Measurements from ENCODE around the gene AIF1L. TPM values are rescaled to one million over a fixed set of nuclear protein-coding genes. Genes with fewer than 3 reads are reported as not detected.

AIF1L gene
- total and polyA plus RNA-seq, 2 of the 4 experiments (the other 2 are of a cell fraction): 0.18 to 0.19 TPM

GRCh38 chr9:131146186-131146585 lies 49.9 kb downstream of the AIF1L start:
- Histone ChIP-seq H3K9me1 (ENCODE audit: insufficient read depth, low read length) (no peaks in the 10 kb centered on the region), H3K27ac (ENCODE audit: insufficient read depth, low read length) (no peak overlapping the region), H2BK5ac (ENCODE audit: low read depth, low read length, poor library complexity, severe bottlenecking) (no peak overlapping the region), H3K4me3 (ENCODE audit: insufficient read depth, low read depth, low read length) (no peak overlapping the region), H3K4ac (ENCODE audit: low read depth, low read length) (no peak overlapping the region), H4K8ac (ENCODE audit: low read depth in 2 of 2, low read length in 2 of 2) (no peak overlapping the region), H2AK5ac (ENCODE audit: low read depth, low read length) (no peak overlapping the region), H3K4me2 (ENCODE audit: low read depth, low read length) (no peak overlapping the region), H2AK9ac (replicated peaks; ENCODE audit: low read depth, low read length, poor library complexity) (no peak overlapping the region), H3K56ac (ENCODE audit: extremely low read depth, insufficient read depth, low read length) (no peak overlapping the region), H3K27me3 (ENCODE audit: control insufficient read depth, insufficient read depth, low read length) (no peaks in the 10 kb centered on the region), H4K20me1 (ENCODE audit: insufficient read depth, low read length) (no peaks in the 10 kb centered on the region), H2AFZ (replicated peaks; ENCODE audit: low read length, poor library complexity) (no peak overlapping the region), H3K36me3 (ENCODE audit: control insufficient read depth, insufficient read depth, low read length) (peaks cover 52% of the 10 kb centered on the region), H2BK120ac (ENCODE audit: low read depth, low read length) (no peak overlapping the region), H3K14ac (replicated peaks; ENCODE audit: low read depth, low read length) (no peak overlapping the region), H2BK20ac (ENCODE audit: low read depth, low read length) (no peak overlapping the region), H3K4me1 (ENCODE audit: control insufficient read depth, insufficient read depth, low read length) (no peaks in the 10 kb centered on the region), H3K79me1 (ENCODE audit: low read depth in 1 of 2, low read length in 2 of 2) (no peaks in the 10 kb centered on the region; a peak in 1 of 4 replicates), H3K23ac (ENCODE audit: low read depth, low read length) (no peak overlapping the region), H4K5ac (ENCODE audit: low read depth, low read length) (no peak overlapping the region), H3K9ac (ENCODE audit: low read depth, low read length) (no peak overlapping the region), H3K9me3 (ENCODE audit: control insufficient read depth, insufficient read depth, low read length) (no peaks in the 10 kb centered on the region), H4K91ac (ENCODE audit: insufficient read depth, low read depth, low read length) (no peak overlapping the region), H2BK15ac (ENCODE audit: low read depth, low read length) (no peak overlapping the region), H3K18ac (ENCODE audit: low read depth, low read length) (no peak overlapping the region)
- intact Hi-C loops (cut with micrococcal nuclease) (loop anchor here (10.0 kb wide), 1 partner anchor 329 kb away; no protein-coding TSS in a partner anchor), in situ Hi-C loops (cut with MboI; ENCODE audit: low sequenced_read_pairs) (loop anchor here (25.0 kb wide), 1 partner anchor 1191 kb away; no protein-coding TSS in a partner anchor), dilution Hi-C loops (cut with HindIII; ENCODE audit: low sequenced_read_pairs, unreplicated experiment) (no loop called here)
- no TSS peak for BruUV-seq (replicated peaks)
- ChIA-PET POLR2A (ENCODE audit: unreplicated experiment) (no interaction called here), CTCF (interaction anchor here (0.6 kb wide), 1 partner anchor 92 kb away, joined by 3 read pairs; no protein-coding TSS in a partner anchor)
- WGBS, 2 experiments (ENCODE audit: extremely low coverage in 2 of 2, insufficient read length in 1 of 2): 100% methylated on average over 1 of the region's 4 CpGs; no CpG with 5 or more reads in 1 of the 2 experiments
- no peak for TF ChIP-seq POLR2A (IDR thresholded peaks at IDR 0.05; ENCODE audit: low read depth, low read length)
- DNase-seq (no peak), ATAC-seq (ENCODE audit: low read depth) (no peak)

Data from IMR-90 (cell line).